Liver (tissue), 9 donors: Measurements from ENCODE around the gene DTD1. TPM values are rescaled to one million over a fixed set of nuclear protein-coding genes. Genes with fewer than 3 reads are reported as not detected.

Source experiments
- DNase-seq: peaks from one replicate; pipeline ENCODE4 v3.0.0-alpha.2; 2017; ENCODE audit warnings: low spot score
- H3K27ac ChIP-seq, 2 donors: one replicate each; pipeline ENCODE4 v1.7.0; 2013; ENCODE audit warnings: inconsistent platforms in 2 of 2, low read length in 2 of 2, control low read depth in 1 of 2, low read depth in 1 of 2, mild to moderate bottlenecking in 1 of 2
- H3K27me3 ChIP-seq, 4 donors: one replicate each; pipeline versions ENCODE4 v1.6.1 to v1.7.0; 2013; ENCODE audit warnings: low read length in 3 of 4, inconsistent platforms in 1 of 4, mild to moderate bottlenecking in 1 of 4, moderate library complexity in 1 of 4; ENCODE audit not compliant: control insufficient read depth in 4 of 4, insufficient read depth in 4 of 4
- H3K36me3 ChIP-seq, 4 donors: one replicate each; pipeline versions ENCODE4 v1.6.1 to v1.7.0; 2013; ENCODE audit warnings: low read length in 3 of 4, mild to moderate bottlenecking in 3 of 4, low read depth in 1 of 4, moderate library complexity in 1 of 4; ENCODE audit not compliant: control insufficient read depth in 4 of 4, insufficient read depth in 3 of 4
- H3K4me1 ChIP-seq, 4 donors: one replicate each; pipeline versions ENCODE4 v1.6.1 to v1.7.0; 2013; ENCODE audit warnings: low read length in 3 of 4, mild to moderate bottlenecking in 3 of 4, moderate library complexity in 1 of 4; ENCODE audit not compliant: control insufficient read depth in 4 of 4, insufficient read depth in 4 of 4
- H3K4me3 ChIP-seq, 3 donors: one replicate each; pipeline versions ENCODE4 v1.6.1 to v1.7.0; 2013; ENCODE audit warnings: low read length in 3 of 3, control low read depth in 1 of 3, low read depth in 1 of 3, mild to moderate bottlenecking in 1 of 3
- H3K9ac ChIP-seq, 2 donors: one replicate each; pipeline ENCODE4 v1.7.0; 2013; ENCODE audit warnings: low read length in 2 of 2, mild to moderate bottlenecking in 2 of 2, moderate library complexity in 2 of 2, control low read depth in 1 of 2, low read depth in 1 of 2
- H3K9me3 ChIP-seq, 4 donors: one replicate each; pipeline versions ENCODE4 v1.6.1 to v1.7.0; 2013; ENCODE audit warnings: low read length in 3 of 4; ENCODE audit not compliant: control insufficient read depth in 4 of 4
- CTCF ChIP-seq: fragments of 150-350 bp; IDR thresholded peaks from 2 replicates; pipeline ENCODE4 v1.5.1; 2017; ENCODE audit warnings: improper control_type of control experiment, low read depth, low read length; ENCODE audit not compliant: missing input control
- EGR1 ChIP-seq, 2 donors: IDR thresholded peaks; 2 replicates each; pipeline ENCODE4 v1.6.1; 2016 to 2018; ENCODE audit warnings: antibody characterized with exemption in 2 of 2, low read depth in 2 of 2
- FOXA1 ChIP-seq: IDR thresholded peaks from 2 replicates; pipeline ENCODE4 v1.6.1; 2016; ENCODE audit warnings: antibody characterized with exemption
- FOXA2 ChIP-seq: IDR thresholded peaks from 2 replicates; pipeline ENCODE4 v1.6.1; 2016; ENCODE audit warnings: antibody characterized with exemption
- GABPA ChIP-seq, 2 donors: IDR thresholded peaks in 1 of 2; conservative IDR thresholded peaks in 1 of 2; 2 replicates each; pipeline ENCODE4 v1.6.1; 2016; ENCODE audit warnings: antibody characterized with exemption in 2 of 2, mild to moderate bottlenecking in 1 of 2, moderate library complexity in 1 of 2
- HNF4A ChIP-seq, 2 donors: conservative IDR thresholded peaks; 2 replicates each; pipeline ENCODE4 v1.6.1; 2016; ENCODE audit warnings: antibody characterized with exemption in 2 of 2, mild to moderate bottlenecking in 2 of 2
- HNF4G ChIP-seq: IDR thresholded peaks from 2 replicates; pipeline ENCODE4 v1.6.1; 2016; ENCODE audit warnings: antibody characterized with exemption
- JUND ChIP-seq, 2 donors: IDR thresholded peaks; 2 replicates each; pipeline ENCODE4 v1.6.1; 2016; ENCODE audit warnings: antibody characterized with exemption in 2 of 2
- MAX ChIP-seq: IDR thresholded peaks from 2 replicates; pipeline ENCODE4 v1.6.1; 2016; ENCODE audit warnings: antibody characterized with exemption
- NR2F2 ChIP-seq: IDR thresholded peaks from 2 replicates; pipeline ENCODE4 v1.6.1; 2016; ENCODE audit warnings: antibody characterized with exemption
- RAD21 ChIP-seq, 2 donors: IDR thresholded peaks; 2 replicates each; pipeline ENCODE4 v1.6.1; 2016; ENCODE audit warnings: antibody characterized with exemption in 2 of 2, mild to moderate bottlenecking in 2 of 2
- REST ChIP-seq: IDR thresholded peaks from 2 replicates; pipeline ENCODE4 v1.6.1; 2016; ENCODE audit warnings: antibody characterized with exemption, mild to moderate bottlenecking
- SP1 ChIP-seq: IDR thresholded peaks from 2 replicates; pipeline ENCODE4 v1.6.1; 2018; ENCODE audit warnings: antibody characterized with exemption, mild to moderate bottlenecking
- TAF1 ChIP-seq: conservative IDR thresholded peaks from 2 replicates; pipeline ENCODE4 v1.6.1; 2016; ENCODE audit warnings: antibody characterized with exemption, mild to moderate bottlenecking
- YY1 ChIP-seq: IDR thresholded peaks from 2 replicates; pipeline ENCODE4 v1.6.1; 2016; ENCODE audit warnings: antibody characterized with exemption, mild to moderate bottlenecking
- WGBS: extraction: QIAGEN DNeasy Blood & Tissue Kit; methylation state at CpG from one replicate; pipeline ENCODE4 v1.1.7; 2013; 5-methylcytosine and 5-hydroxymethylcytosine counted together
- polyA plus RNA-seq, 2 donors: library from polyadenylated mRNA; stranded (reverse) in 1 of 2; unstranded in 1 of 2; fragments of 200-250 nt in 1 of 2; fragments of >200 nt in 1 of 2; fragmentation: Nextera tagmentation in 1 of 2; extraction: Ambion mirVana in 1 of 2; gene quantifications; one replicate each; pipeline versions ENCODE4 v1.2.1 to v1.2.3, GENCODE V29; 2013 to 2015
- total RNA-seq, 2 donors: library from RNA; depleted of rRNA; stranded (reverse); fragments of >200 nt; gene quantifications; one replicate each; pipeline ENCODE4 v1.2.3, GENCODE V29; 2014
- TF ChIP-seq, protein P1 (sequence below): IDR thresholded peaks from 2 replicates; pipeline ENCODE4 v1.6.1; 2016; ENCODE audit warnings: antibody characterized with exemption
- TF ChIP-seq, protein P2 (sequence below): IDR thresholded peaks from 2 replicates; pipeline ENCODE4 v1.6.1; 2016; ENCODE audit warnings: antibody characterized with exemption
- donor health status: healthy.
- donor health status: healthy.
- donor health status: healthy.
- donor health status: healthy.
- donor health status: healthy.

DTD1 gene
- total and polyA plus RNA-seq, 4 donors = 7.8 to 11.3 (median 10.1) TPM

GRCh38 chr20:18717062-18717461 lies 129.2 kb downstream of the DTD1 start:
- TF ChIP-seq FOXA2 (no peak), CTCF (no peak), EGR1 (IDR thresholded peaks at IDR 0.05; ENCODE audit: low read depth in 2 of 2) (no peak)
- DNase-seq = no peak
- no peaks in the 10 kb centered on the region for H3K27me3 ChIP-seq
- H3K9ac ChIP-seq = no peak overlapping the region
- peaks cover 0 to 2% (median 0%) of the 10 kb centered on the region in 4 donors for H3K36me3 ChIP-seq
- H3K27ac ChIP-seq = no peak overlapping the region
- H3K4me1 ChIP-seq = no peaks in the 10 kb centered on the region
- WGBS = 90% methylated on average over 1 of the region's 1 CpG
- no peak overlapping the region for H3K4me3 ChIP-seq
- H3K9me3 ChIP-seq = no peaks in the 10 kb centered on the region

GRCh38 chr20:18718129-18718528 lies 130.3 kb downstream of the DTD1 start:
- TF ChIP-seq HNF4A (conservative IDR thresholded peaks at IDR 0.05) = no peak
- TF ChIP-seq SP1 = no peak
- no peak for TF ChIP-seq FOXA2
- no peak for TF ChIP-seq HNF4G
- TF ChIP-seq FOXA1 = no peak
- TF ChIP-seq YY1 = no peak
- TF ChIP-seq NR2F2 = no peak
- no peak for TF ChIP-seq TAF1
- TF ChIP-seq, protein P1, sequence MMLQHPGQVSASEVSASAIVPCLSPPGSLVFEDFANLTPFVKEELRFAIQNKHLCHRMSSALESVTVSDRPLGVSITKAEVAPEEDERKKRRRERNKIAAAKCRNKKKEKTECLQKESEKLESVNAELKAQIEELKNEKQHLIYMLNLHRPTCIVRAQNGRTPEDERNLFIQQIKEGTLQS = no peak
- no peak for TF ChIP-seq MAX
- TF ChIP-seq RAD21 (IDR thresholded peaks at IDR 0.05) = no peak
- no peak for TF ChIP-seq GABPA (IDR thresholded peaks at IDR 0.05 in 1 of 2, conservative IDR thresholded peaks at IDR 0.05 in 1 of 2)
- TF ChIP-seq JUND (IDR thresholded peaks at IDR 0.05) = no peak
- TF ChIP-seq REST = no peak
- TF ChIP-seq, protein P2, sequence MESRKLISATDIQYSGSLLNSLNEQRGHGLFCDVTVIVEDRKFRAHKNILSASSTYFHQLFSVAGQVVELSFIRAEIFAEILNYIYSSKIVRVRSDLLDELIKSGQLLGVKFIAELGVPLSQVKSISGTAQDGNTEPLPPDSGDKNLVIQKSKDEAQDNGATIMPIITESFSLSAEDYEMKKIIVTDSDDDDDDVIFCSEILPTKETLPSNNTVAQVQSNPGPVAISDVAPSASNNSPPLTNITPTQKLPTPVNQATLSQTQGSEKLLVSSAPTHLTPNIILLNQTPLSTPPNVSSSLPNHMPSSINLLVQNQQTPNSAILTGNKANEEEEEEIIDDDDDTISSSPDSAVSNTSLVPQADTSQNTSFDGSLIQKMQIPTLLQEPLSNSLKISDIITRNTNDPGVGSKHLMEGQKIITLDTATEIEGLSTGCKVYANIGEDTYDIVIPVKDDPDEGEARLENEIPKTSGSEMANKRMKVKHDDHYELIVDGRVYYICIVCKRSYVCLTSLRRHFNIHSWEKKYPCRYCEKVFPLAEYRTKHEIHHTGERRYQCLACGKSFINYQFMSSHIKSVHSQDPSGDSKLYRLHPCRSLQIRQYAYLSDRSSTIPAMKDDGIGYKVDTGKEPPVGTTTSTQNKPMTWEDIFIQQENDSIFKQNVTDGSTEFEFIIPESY = no peak
- no peak for TF ChIP-seq EGR1 (IDR thresholded peaks at IDR 0.05; ENCODE audit: low read depth in 2 of 2)
- WGBS = 80% methylated on average over 3 of the region's 3 CpGs

More at GRCh38 chr20:18718129-18718528, 130.3 kb downstream of the DTD1 start:
- no peak for DNase-seq
- no peak overlapping the region for H3K4me3 ChIP-seq
- no peaks in the 10 kb centered on the region for H3K9me3 ChIP-seq
- H3K9ac ChIP-seq = no peak overlapping the region
- H3K27me3 ChIP-seq = no peaks in the 10 kb centered on the region
- H3K36me3 ChIP-seq = no peaks in the 10 kb centered on the region
- no peaks in the 10 kb centered on the region for H3K4me1 ChIP-seq
- no peak overlapping the region for H3K27ac ChIP-seq
